Mesenchymal stem cell (in vitro differentiated cells and primary cell): ENCODE data around the gene HIVEP3.

ENCODE experiments used
- DNase-seq: peaks from one replicate; pipeline ENCODE4 v3.0.0-alpha.2; 2013
- H2AFZ ChIP-seq: one replicate; pipeline ENCODE4 v1.6.1; 2013; ENCODE audit warnings: low read depth, mild to moderate bottlenecking, control low read depth, inconsistent platforms, low read length, moderate library complexity
- H2AK5ac ChIP-seq: 2 replicates; pipeline ENCODE4 v1.6.1; 2013; ENCODE audit warnings: low read length, moderate library complexity, mild to moderate bottlenecking, inconsistent platforms; ENCODE audit not compliant: severe bottlenecking
- H2BK120ac ChIP-seq: one replicate; pipeline ENCODE4 v1.6.1; 2013; ENCODE audit warnings: low read depth, mild to moderate bottlenecking, inconsistent platforms, low read length, moderate library complexity
- H2BK12ac ChIP-seq, 2 experiments: one replicate each; pipeline ENCODE4 v1.6.1; 2013; ENCODE audit warnings: inconsistent platforms in 2 of 2, low read length in 2 of 2, mild to moderate bottlenecking in 2 of 2, moderate library complexity in 2 of 2, control low read depth in 1 of 2
- H2BK15ac ChIP-seq: one replicate; pipeline ENCODE4 v1.6.1; 2013; ENCODE audit warnings: mild to moderate bottlenecking, low read depth, inconsistent platforms; ENCODE audit not compliant: poor library complexity, severe bottlenecking
- H2BK5ac ChIP-seq: 2 replicates; pipeline ENCODE4 v1.6.1; 2013; ENCODE audit warnings: low read depth, mild to moderate bottlenecking, low read length, control low read depth, inconsistent platforms; ENCODE audit not compliant: poor library complexity, severe bottlenecking
- H3K14ac ChIP-seq, 2 experiments: one replicate each; pipeline ENCODE4 v1.6.1; 2013; ENCODE audit warnings: inconsistent platforms in 2 of 2, low read length in 2 of 2, control low read depth in 1 of 2, mild to moderate bottlenecking in 1 of 2, moderate library complexity in 1 of 2
- H3K18ac ChIP-seq, 2 experiments: one replicate each; pipeline ENCODE4 v1.6.1; 2013; ENCODE audit warnings: inconsistent platforms in 2 of 2, low read length in 2 of 2, control low read depth in 1 of 2, low read depth in 1 of 2, mild to moderate bottlenecking in 1 of 2
- H3K23ac ChIP-seq, 2 experiments: one replicate each; pipeline ENCODE4 v1.6.1; 2013; ENCODE audit warnings: inconsistent platforms in 2 of 2, low read length in 2 of 2, mild to moderate bottlenecking in 2 of 2, moderate library complexity in 2 of 2, control low read depth in 1 of 2
- H3K27ac ChIP-seq: 2 replicates; pipeline ENCODE4 v1.5.1; 2013; ENCODE audit warnings: mild to moderate bottlenecking, moderate library complexity, low read length, control low read depth, inconsistent platforms; ENCODE audit not compliant: poor library complexity, severe bottlenecking
- H3K27me3 ChIP-seq, 2 experiments: 2 replicates each; pipeline versions ENCODE4 v1.6.1 to v1.7.0; 2013; ENCODE audit warnings: low read length in 2 of 2, mild to moderate bottlenecking in 2 of 2, moderate library complexity in 2 of 2, control low read depth in 1 of 2, inconsistent platforms in 1 of 2; ENCODE audit not compliant: control insufficient read depth in 1 of 2, insufficient read depth in 1 of 2
- H3K36me3 ChIP-seq, 2 experiments: 2 replicates each; pipeline versions ENCODE4 v1.6.1 to v1.7.0; 2013; ENCODE audit warnings: low read length in 2 of 2, control low read depth in 1 of 2, inconsistent platforms in 1 of 2, low read depth in 1 of 2, mild to moderate bottlenecking in 1 of 2; ENCODE audit not compliant: insufficient read depth in 2 of 2, control insufficient read depth in 1 of 2
- H3K4ac ChIP-seq, 2 experiments: one replicate each; pipeline ENCODE4 v1.6.1; 2013; ENCODE audit warnings: inconsistent platforms in 2 of 2, low read length in 2 of 2, mild to moderate bottlenecking in 2 of 2, moderate library complexity in 2 of 2, control low read depth in 1 of 2, low read depth in 1 of 2
- H3K4me1 ChIP-seq: 2 replicates; pipeline ENCODE4 v1.6.1; 2013; ENCODE audit warnings: low read depth, low read length, control low read depth; ENCODE audit not compliant: control insufficient read depth, insufficient read depth
- H3K4me2 ChIP-seq: 2 replicates; pipeline ENCODE4 v1.6.1; 2013; ENCODE audit warnings: low read length, mild to moderate bottlenecking, inconsistent platforms; ENCODE audit not compliant: poor library complexity, severe bottlenecking
- H3K4me3 ChIP-seq, 2 experiments: 2 replicates each; pipeline versions ENCODE4 v1.5.1 to v1.7.0; 2013; ENCODE audit warnings: low read length in 2 of 2, mild to moderate bottlenecking in 2 of 2, control low read depth in 1 of 2, low read depth in 1 of 2; ENCODE audit not compliant: insufficient read depth in 1 of 2
- H3K79me1 ChIP-seq: replicated peaks from 2 replicates; pipeline ENCODE4 v1.6.1; 2013; ENCODE audit warnings: mild to moderate bottlenecking, control low read depth, low read length, inconsistent platforms; ENCODE audit not compliant: poor library complexity, severe bottlenecking
- H3K9ac ChIP-seq: 2 replicates; pipeline ENCODE4 v1.7.0; 2013; ENCODE audit warnings: mild to moderate bottlenecking, low read length, moderate library complexity
- H3K9me3 ChIP-seq: 2 replicates; pipeline ENCODE4 v1.7.0; 2013; ENCODE audit warnings: mild to moderate bottlenecking, low read length; ENCODE audit not compliant: control insufficient read depth
- H4K8ac ChIP-seq: one replicate; pipeline ENCODE4 v1.6.1; 2013; ENCODE audit warnings: inconsistent platforms, mild to moderate bottlenecking, low read length, moderate library complexity
- H4K91ac ChIP-seq: one replicate; pipeline ENCODE4 v1.6.1; 2013; ENCODE audit warnings: mild to moderate bottlenecking, low read length, inconsistent platforms
- WGBS: methylation state at CpG from one replicate; pipeline ENCODE4 v1.1.7; 2013; ENCODE audit warnings: mixed read lengths; 5-methylcytosine and 5-hydroxymethylcytosine counted together

HIVEP3 gene

DNA sequence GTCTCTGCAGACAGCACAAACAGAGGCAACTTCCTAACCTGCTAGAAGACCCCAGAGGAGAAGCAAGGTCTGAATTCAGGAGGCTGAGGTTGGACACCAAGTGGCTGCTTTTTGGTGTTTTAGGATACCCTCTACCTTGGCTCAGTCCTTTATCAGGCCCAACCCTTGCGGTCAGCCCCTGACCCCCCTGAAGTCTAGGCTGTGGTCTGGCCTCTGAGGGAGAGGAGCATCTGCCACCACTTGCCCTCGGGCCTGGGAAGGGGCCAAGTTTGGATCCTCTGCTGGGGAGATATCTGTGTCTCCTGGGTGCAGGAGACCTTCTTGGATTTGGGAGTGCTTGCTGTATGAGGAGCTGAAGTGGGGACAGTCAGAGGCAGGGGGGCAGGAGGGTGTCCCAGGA lies 455.2 kb downstream of the HIVEP3 start:
- WGBS: 87% methylated on average over 2 of the region's 2 CpGs
- Histone ChIP-seq H3K23ac (no peak overlapping the region), H3K14ac (no peak overlapping the region), H3K4me2 (no peak overlapping the region), H2AK5ac (no peak overlapping the region), H3K36me3 (no peaks in the 10 kb centered on the region), H2AFZ (no peak overlapping the region), H3K4me1 (peaks cover 5% of the 10 kb centered on the region), H2BK15ac (no peak overlapping the region), H3K18ac (no peak overlapping the region), H2BK5ac (no peak overlapping the region), H3K27ac (no peak overlapping the region), H3K4ac (no peak overlapping the region), H3K27me3 (peaks cover 16 to 49% of the 10 kb centered on the region in 2 experiments), H4K91ac (no peak overlapping the region), H4K8ac (no peak overlapping the region), H2BK12ac (no peak overlapping the region), H3K79me1 (no peaks in the 10 kb centered on the region), H3K9me3 (no peaks in the 10 kb centered on the region), H2BK120ac (no peak overlapping the region), H3K9ac (no peak overlapping the region), H3K4me3 (no peak overlapping the region)
- no peak for DNase-seq

DNA sequence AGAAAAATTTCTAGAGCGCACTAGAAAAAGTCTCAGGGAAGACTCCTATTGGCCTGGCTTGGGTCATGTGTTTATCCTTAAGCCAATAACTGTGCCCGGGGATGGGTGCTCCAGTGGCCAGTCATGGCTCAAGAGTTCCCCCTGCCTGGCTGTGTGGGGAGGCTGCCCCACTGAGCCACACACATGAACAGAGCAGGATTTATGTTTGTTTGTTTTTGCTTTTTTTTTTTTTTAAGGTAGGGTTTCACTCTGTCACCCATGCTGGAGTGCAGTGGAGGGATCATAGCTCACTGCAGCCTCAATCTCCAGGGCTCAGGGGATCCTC lies 456.1 kb downstream of the HIVEP3 start:
- no peak overlapping the region for H4K91ac ChIP-seq
- peaks cover 8 to 40% of the 10 kb centered on the region in 2 experiments for H3K27me3 ChIP-seq
- H3K9me3 ChIP-seq: no peaks in the 10 kb centered on the region
- WGBS: 94% methylated on average over 2 of the region's 2 CpGs
- no peaks in the 10 kb centered on the region for H3K79me1 ChIP-seq
- no peak overlapping the region for H3K14ac ChIP-seq
- H3K4me1 ChIP-seq: peaks cover 7% of the 10 kb centered on the region
- H3K4me2 ChIP-seq: no peak overlapping the region
- no peak overlapping the region for H3K9ac ChIP-seq
- no peak overlapping the region for H2BK12ac ChIP-seq
- H2BK15ac ChIP-seq: peak overlapping the region; percentile 26
- H3K4ac ChIP-seq: no peak overlapping the region
- H4K8ac ChIP-seq: no peak overlapping the region
- no peak overlapping the region for H3K4me3 ChIP-seq
- H3K27ac ChIP-seq: no peak overlapping the region
- H3K36me3 ChIP-seq: no peaks in the 10 kb centered on the region
- no peak overlapping the region for H2BK5ac ChIP-seq
- DNase-seq: no peak
- H2AFZ ChIP-seq: no peak overlapping the region
- no peak overlapping the region for H2AK5ac ChIP-seq
- H2BK120ac ChIP-seq: no peak overlapping the region
- no peak overlapping the region for H3K23ac ChIP-seq
- no peak overlapping the region for H3K18ac ChIP-seq

DNA sequence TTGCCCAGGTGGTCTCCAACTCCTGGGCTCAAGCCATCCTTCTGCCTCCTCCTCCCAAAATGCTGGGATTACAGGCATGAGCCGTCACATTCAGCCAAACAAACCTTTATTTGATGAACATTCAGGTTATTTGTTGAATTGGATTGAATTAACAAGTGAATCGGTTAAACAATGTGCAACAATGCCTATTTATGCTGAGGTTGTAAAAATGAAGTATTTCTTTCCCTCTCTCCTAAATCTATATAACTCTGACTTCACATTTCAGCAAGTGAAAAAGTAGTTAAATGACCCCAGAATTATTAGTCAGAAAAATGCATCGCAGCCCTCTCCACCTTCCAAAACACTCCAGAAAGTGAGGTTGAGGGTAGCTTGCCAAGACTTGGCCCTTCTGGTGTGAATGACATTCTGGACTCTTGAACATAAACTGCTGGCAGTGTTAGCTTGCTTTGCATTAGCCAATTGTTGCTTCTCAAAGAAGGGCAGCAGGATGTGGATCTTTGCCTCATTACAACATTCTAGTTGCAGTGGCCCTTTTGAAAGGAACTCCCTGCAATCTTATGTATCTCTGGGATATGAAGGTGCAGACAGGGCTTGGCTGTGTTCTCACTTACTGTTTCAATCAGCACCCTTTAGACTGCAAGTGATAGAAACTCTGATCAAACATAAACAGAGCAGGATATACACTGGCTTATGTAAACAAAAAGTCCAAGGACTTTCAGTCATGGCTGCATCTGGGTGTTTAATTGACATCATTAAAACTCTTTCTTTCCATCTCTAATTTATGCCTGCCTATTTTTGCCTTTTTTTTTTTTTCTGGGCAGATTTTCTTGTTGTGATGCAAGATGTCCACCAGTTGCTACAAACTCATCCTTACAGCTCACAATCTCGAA lies 456.7 kb downstream of the HIVEP3 start:
- Histone ChIP-seq H4K8ac (no peak overlapping the region), H3K4me1 (peaks cover 5% of the 10 kb centered on the region), H3K9ac (no peak overlapping the region), H3K27me3 (peaks cover 3 to 34% of the 10 kb centered on the region in 2 experiments), H3K4me2 (no peak overlapping the region), H3K79me1 (no peaks in the 10 kb centered on the region), H3K36me3 (no peaks in the 10 kb centered on the region), H2BK5ac (no peak overlapping the region), H3K9me3 (no peaks in the 10 kb centered on the region), H3K14ac (no peak overlapping the region), H3K4ac (no peak overlapping the region), H3K27ac (no peak overlapping the region), H3K4me3 (no peak overlapping the region), H4K91ac (no peak overlapping the region), H3K18ac (no peak overlapping the region), H3K23ac (no peak overlapping the region), H2BK12ac (no peak overlapping the region), H2AK5ac (no peak overlapping the region), H2AFZ (no peak overlapping the region), H2BK120ac (no peak overlapping the region), H2BK15ac (no peak overlapping the region)
- DNase-seq: peak; percentile 48
- 90% methylated on average over 2 of the region's 4 CpGs for WGBS

GRCh38 chr1:41456847-41457540 lies 461.7 kb downstream of the HIVEP3 start:
- H3K36me3 ChIP-seq: no peaks in the 10 kb centered on the region
- 89% methylated on average over 10 of the region's 10 CpGs for WGBS
- H3K4ac ChIP-seq: no peak overlapping the region
- no peak overlapping the region for H3K18ac ChIP-seq
- no peak overlapping the region for H3K9ac ChIP-seq
- no peak overlapping the region for H2AFZ ChIP-seq
- no peak overlapping the region for H3K23ac ChIP-seq
- no peak overlapping the region for H2BK5ac ChIP-seq
- peak overlapping the region in 1 of 2 experiments; percentile 40 for H2BK12ac ChIP-seq
- H3K14ac ChIP-seq: peak overlapping the region in 1 of 2 experiments; percentile 69
- peak overlapping the region; percentile 70 for H2AK5ac ChIP-seq
- DNase-seq: no peak
- peaks cover 17% of the 10 kb centered on the region for H3K4me1 ChIP-seq
- H3K79me1 ChIP-seq: no peaks in the 10 kb centered on the region
- peak overlapping the region; percentile 5 for H4K8ac ChIP-seq
- peak overlapping the region; percentile 29 for H2BK120ac ChIP-seq
- H3K9me3 ChIP-seq: no peaks in the 10 kb centered on the region
- no peak overlapping the region for H2BK15ac ChIP-seq
- peak overlapping the region; percentile 66 for H4K91ac ChIP-seq
- no peak overlapping the region for H3K4me2 ChIP-seq
- H3K4me3 ChIP-seq: no peak overlapping the region
- no peak overlapping the region for H3K27ac ChIP-seq
- H3K27me3 ChIP-seq: peaks cover 0 to 14% of the 10 kb centered on the region in 2 experiments
